Gastrocnemius medialis (tissue), 4 donors: ENCODE data around the gene OR3A2.

Source experiments
- POLR2A ChIP-seq, 2 donors: fragments of 450-650 bp; IDR thresholded peaks; one replicate each; pipeline ENCODE4 v1.6.1; 2017; ENCODE audit warnings: antibody characterized with exemption in 2 of 2, mild to moderate bottlenecking in 2 of 2, moderate library complexity in 2 of 2
- TF ChIP-seq, protein P1 (sequence below), 5 experiments: fragments of 450-650 bp in 3 of 5; fragments of 200-600 bp in 2 of 5; sonication (generic) in 2 of 5; IDR thresholded peaks in 4 of 5; conservative IDR thresholded peaks in 1 of 5; 1 replicate in 4 of 5; 2 replicates in 1 of 5; pipeline ENCODE4 v1.5.1; 2016 to 2019; ENCODE audit warnings: antibody characterized with exemption in 5 of 5, mild to moderate bottlenecking in 3 of 5, moderate library complexity in 3 of 5

DNA sequence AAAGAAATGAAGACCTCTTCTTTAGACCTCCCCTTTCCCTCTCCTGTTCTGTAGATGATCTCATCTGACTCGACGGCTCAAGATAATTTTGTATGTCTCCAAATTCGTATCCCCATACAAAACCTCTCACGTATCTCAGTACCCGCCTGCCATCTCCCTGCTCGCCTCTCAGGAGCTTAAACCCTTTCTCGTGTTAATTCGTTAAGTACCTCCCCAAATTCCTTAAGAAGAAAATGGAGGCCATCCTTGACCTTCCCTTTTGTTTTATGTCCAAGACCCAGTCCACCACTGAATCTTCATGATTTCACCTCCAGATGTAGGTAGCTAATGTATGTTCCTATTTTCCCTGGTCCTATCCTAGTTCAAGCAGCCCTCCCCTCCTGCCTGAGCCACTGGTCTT lies 129.5 kb downstream of the OR3A2 start:
- TF ChIP-seq, protein P1, sequence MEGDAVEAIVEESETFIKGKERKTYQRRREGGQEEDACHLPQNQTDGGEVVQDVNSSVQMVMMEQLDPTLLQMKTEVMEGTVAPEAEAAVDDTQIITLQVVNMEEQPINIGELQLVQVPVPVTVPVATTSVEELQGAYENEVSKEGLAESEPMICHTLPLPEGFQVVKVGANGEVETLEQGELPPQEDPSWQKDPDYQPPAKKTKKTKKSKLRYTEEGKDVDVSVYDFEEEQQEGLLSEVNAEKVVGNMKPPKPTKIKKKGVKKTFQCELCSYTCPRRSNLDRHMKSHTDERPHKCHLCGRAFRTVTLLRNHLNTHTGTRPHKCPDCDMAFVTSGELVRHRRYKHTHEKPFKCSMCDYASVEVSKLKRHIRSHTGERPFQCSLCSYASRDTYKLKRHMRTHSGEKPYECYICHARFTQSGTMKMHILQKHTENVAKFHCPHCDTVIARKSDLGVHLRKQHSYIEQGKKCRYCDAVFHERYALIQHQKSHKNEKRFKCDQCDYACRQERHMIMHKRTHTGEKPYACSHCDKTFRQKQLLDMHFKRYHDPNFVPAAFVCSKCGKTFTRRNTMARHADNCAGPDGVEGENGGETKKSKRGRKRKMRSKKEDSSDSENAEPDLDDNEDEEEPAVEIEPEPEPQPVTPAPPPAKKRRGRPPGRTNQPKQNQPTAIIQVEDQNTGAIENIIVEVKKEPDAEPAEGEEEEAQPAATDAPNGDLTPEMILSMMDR (IDR thresholded peaks at IDR 0.05 in 4 of 5, conservative IDR thresholded peaks at IDR 0.05 in 1 of 5): no peak
- no peak for TF ChIP-seq POLR2A (IDR thresholded peaks at IDR 0.05)
